Esophagus muscularis mucosa (tissue), 3 donors: ENCODE measurements around the gene CEP131.

Source experiments
- POLR2A ChIP-seq: fragments of 450-650 bp; IDR thresholded peaks from one replicate; pipeline ENCODE4 v1.6.1; 2017; ENCODE audit warnings: antibody characterized with exemption, moderate library complexity, mild to moderate bottlenecking, low read depth
- TF ChIP-seq, protein P1 (sequence below), 3 experiments: fragments of 200-600 bp in 2 of 3; fragments of 450-650 bp in 1 of 3; sonication (generic) in 2 of 3; IDR thresholded peaks; one replicate each; pipeline ENCODE4 v1.5.1; 2017 to 2019; ENCODE audit warnings: antibody characterized with exemption in 3 of 3, mild to moderate bottlenecking in 2 of 3, moderate library complexity in 1 of 3

DNA sequence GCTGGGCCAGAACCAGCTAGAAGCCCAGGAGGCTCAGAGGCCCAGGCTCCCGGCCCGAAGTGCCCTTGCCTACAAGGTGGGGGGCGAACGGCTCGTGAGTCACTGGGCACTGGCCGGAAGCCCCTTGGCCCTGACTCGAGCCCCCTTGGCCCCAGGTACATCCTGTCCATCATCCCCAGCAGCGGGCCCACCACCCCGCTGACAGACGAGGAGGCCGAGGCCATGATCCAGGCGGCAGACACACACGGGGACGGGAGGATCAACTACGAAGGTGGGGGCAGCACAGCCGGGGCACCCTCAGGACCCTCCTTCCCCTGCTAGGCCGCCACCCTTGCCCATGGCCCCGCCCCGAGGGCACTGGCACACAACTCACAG is 41.0 kb downstream of the CEP131 start:
- no peak for TF ChIP-seq POLR2A
- TF ChIP-seq, protein P1, sequence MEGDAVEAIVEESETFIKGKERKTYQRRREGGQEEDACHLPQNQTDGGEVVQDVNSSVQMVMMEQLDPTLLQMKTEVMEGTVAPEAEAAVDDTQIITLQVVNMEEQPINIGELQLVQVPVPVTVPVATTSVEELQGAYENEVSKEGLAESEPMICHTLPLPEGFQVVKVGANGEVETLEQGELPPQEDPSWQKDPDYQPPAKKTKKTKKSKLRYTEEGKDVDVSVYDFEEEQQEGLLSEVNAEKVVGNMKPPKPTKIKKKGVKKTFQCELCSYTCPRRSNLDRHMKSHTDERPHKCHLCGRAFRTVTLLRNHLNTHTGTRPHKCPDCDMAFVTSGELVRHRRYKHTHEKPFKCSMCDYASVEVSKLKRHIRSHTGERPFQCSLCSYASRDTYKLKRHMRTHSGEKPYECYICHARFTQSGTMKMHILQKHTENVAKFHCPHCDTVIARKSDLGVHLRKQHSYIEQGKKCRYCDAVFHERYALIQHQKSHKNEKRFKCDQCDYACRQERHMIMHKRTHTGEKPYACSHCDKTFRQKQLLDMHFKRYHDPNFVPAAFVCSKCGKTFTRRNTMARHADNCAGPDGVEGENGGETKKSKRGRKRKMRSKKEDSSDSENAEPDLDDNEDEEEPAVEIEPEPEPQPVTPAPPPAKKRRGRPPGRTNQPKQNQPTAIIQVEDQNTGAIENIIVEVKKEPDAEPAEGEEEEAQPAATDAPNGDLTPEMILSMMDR (IDR thresholded peaks at IDR 0.05): no peak
